Mucosa of descending colon (tissue), 3 donors: Measurements from ENCODE around the gene TAF15. TPM values are rescaled to one million over a fixed set of nuclear protein-coding genes. Genes with fewer than 3 reads are reported as not detected.

Source experiments
- ATAC-seq: fragments of 200-7000 bp; cut with Tn5 transposase; one replicate; pipeline ENCODE4 v1.9.1; 2020; ENCODE audit warnings: mild to moderate bottlenecking, moderate library complexity
- DNase-seq, 3 donors: peaks; one replicate each; pipeline ENCODE4 v3.0.0-alpha.2; 2020
- H3K36me3 ChIP-seq: fragments of 200-600 bp; one replicate; pipeline ENCODE4 v1.8.0; 2021; ENCODE audit warnings: low read depth, mild to moderate bottlenecking
- H3K4me1 ChIP-seq: fragments of 200-600 bp; one replicate; pipeline ENCODE4 v1.8.0; 2021; ENCODE audit warnings: low read depth, mild to moderate bottlenecking
- H3K4me3 ChIP-seq: fragments of 200-600 bp; one replicate; pipeline ENCODE4 v1.8.0; 2021; ENCODE audit warnings: mild to moderate bottlenecking
- H3K9me3 ChIP-seq: fragments of 200-600 bp; one replicate; pipeline ENCODE4 v1.8.0; 2021; ENCODE audit warnings: mild to moderate bottlenecking
- CTCF ChIP-seq: fragments of 200-600 bp; IDR thresholded peaks from one replicate; pipeline ENCODE4 v1.8.0; 2022; ENCODE audit warnings: antibody characterized with exemption, mild to moderate bottlenecking
- intact Hi-C, 2 donors: fragments of 100-400 bp; cut with DNase I in 1 of 2; cut with micrococcal nuclease in 1 of 2; formaldehyde crosslinking; loops; one replicate each; pipeline versions ENCODE4 v1.11.0 to v1.11.1; 2022; cut with DNase I, micrococcal nuclease
- total RNA-seq, 3 donors: library from RNA; stranded (reverse); fragmentation: NEBNext Ultra II Directional in 2 of 3; extraction: Animal tissue kit (Norgen Biotek cat#: 25700) in 2 of 3; gene quantifications; one replicate each; pipeline versions ENCODE4 v1.2.1 to v1.2.4, GENCODE V29; 2021 to 2023
- donor health status: DM: no; HTN: no; CAD: no; lungs with moderate emphysema.
- donor health status: DM: no; HTN: no; CAD: no.
- donor health status: DM: no; HTN: yes; CAD: no.

TAF15 gene
- total RNA-seq, 3 donors from 2014 or later, result 131 to 165 (median 159) TPM

DNA sequence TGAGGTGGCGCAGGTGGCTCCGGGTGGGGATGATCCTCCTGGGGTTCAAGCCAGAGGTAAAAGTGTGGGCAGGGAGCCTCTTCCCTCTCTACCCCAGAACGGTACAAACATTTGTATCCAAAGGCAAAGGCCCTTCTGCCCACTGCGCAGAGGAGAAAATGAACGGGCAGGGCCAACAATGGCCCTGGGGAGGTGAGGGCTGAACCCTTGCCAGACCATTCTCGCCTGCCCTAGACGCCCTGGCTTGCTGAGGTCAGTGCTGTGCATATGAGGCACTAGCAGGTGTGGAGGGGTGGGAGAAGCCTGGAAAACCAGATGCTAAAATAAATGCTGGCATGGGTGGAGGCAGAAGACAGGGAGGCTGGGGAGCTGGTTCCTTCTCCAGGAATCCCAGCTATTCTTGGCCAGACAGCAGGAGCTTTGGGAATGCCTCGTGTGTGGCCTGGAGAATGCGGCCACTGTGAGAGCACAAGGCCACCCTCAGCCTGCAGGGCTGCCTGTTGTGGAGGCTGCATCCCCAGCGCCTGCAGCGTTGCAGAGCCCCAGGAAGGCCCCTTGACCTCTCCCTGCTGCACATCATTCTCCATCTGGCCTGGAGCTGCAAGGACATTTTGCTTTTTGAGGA is 44.1 kb upstream of the TAF15 start:
- no peak for TF ChIP-seq CTCF
- intact Hi-C loops, result loop anchor here in 1 of 2 donors (5.0 kb wide), 1 partner anchor 42 kb away; the partner anchor contains the start of gene TAF15
- no peaks in the 10 kb centered on the region for H3K36me3 ChIP-seq
- H3K9me3 ChIP-seq, result no peaks in the 10 kb centered on the region
- peaks cover 8% of the 10 kb centered on the region for H3K4me1 ChIP-seq
- DNase-seq, result no peak
- no peak overlapping the region for H3K4me3 ChIP-seq
- ATAC-seq, result no peak

- DNase-seq, result no peak
- no peaks in the 10 kb centered on the region for H3K9me3 ChIP-seq
- intact Hi-C loops, result loop anchor here (2.0 to 5.0 kb wide), 2 partner anchors 39 to 41 kb away; partner anchors contain the start of gene TAF15 (in 1 of the 2)
Measured at GRCh38 chr17:35765756-35766488, 43.4 kb upstream of the TAF15 start.

GRCh38 chr17:35766489-35766877 is 42.8 kb upstream of the TAF15 start:
- TF ChIP-seq CTCF, result no peak
- ATAC-seq, result no peak
- no peaks in the 10 kb centered on the region for H3K36me3 ChIP-seq
- peaks cover 8% of the 10 kb centered on the region for H3K4me1 ChIP-seq
- intact Hi-C loops, result loop anchor here (2.0 to 5.0 kb wide), 2 partner anchors 38 to 41 kb away; partner anchors contain the start of gene TAF15 (in 1 of the 2)
- no peak overlapping the region for H3K4me3 ChIP-seq
- H3K9me3 ChIP-seq, result no peaks in the 10 kb centered on the region
- DNase-seq, result no peak

More at GRCh38 chr17:35765756-35766488, 43.4 kb upstream of the TAF15 start:
- Histone ChIP-seq H3K36me3 (no peaks in the 10 kb centered on the region), H3K4me3 (no peak overlapping the region), H3K4me1 (peaks cover 8% of the 10 kb centered on the region)
- TF ChIP-seq CTCF, result no peak
- no peak for ATAC-seq

GRCh38 chr17:35766903-35767510 is 42.3 kb upstream of the TAF15 start:
- DNase-seq, result no peak
- intact Hi-C loops, result loop anchor here (2.0 to 5.0 kb wide), 2 partner anchors 38 to 40 kb away; partner anchors contain the start of gene TAF15 (in 1 of the 2)

More at GRCh38 chr17:35766903-35767510, 42.3 kb upstream of the TAF15 start:
- H3K4me3 ChIP-seq, result no peak overlapping the region
- no peak for ATAC-seq
- H3K9me3 ChIP-seq, result no peaks in the 10 kb centered on the region
- H3K36me3 ChIP-seq, result no peaks in the 10 kb centered on the region
- H3K4me1 ChIP-seq, result peaks cover 8% of the 10 kb centered on the region
- TF ChIP-seq CTCF, result no peak
